CD4-positive, alpha-beta T cell treated with Interleukin-6 for 4 hours (primary cell): Measurements from ENCODE around the gene MYOCOS.
"Not testable (repeated sequence)": the region's sequence is repeated elsewhere in the genome, so short reads cannot be mapped to it uniquely, and the experiment has no call there.

ENCODE experiments used
- DNase-seq: peaks from one replicate; pipeline ENCODE4 v3.0.0-alpha.2; 2020; ENCODE audit warnings: mixed read lengths

The MYOCOS gene

GRCh38 chr1:171627020-171627419, 5.0 kb downstream of the MYOCOS start:
- DNase-seq, result no peak

- DNase-seq, result no peak
These were observed 6.2 kb downstream of the MYOCOS start for GRCh38 chr1:171628225-171628624.

GRCh38 chr1:171635661-171636060, 13.6 kb downstream of the MYOCOS start:
- no peak for DNase-seq

GRCh38 chr1:171636141-171636540, 14.1 kb downstream of the MYOCOS start:
- DNase-seq, result no peak

GRCh38 chr1:171637928-171638576, 16.0 kb downstream of the MYOCOS start:
- no peak for DNase-seq

- DNase-seq, result no peak
These were observed 18.2 kb downstream of the MYOCOS start for GRCh38 chr1:171640225-171640624.

GRCh38 chr1:171641076-171641864, 19.2 kb downstream of the MYOCOS start:
- no peak for DNase-seq

- DNase-seq, result no peak
These were observed 20.2 kb downstream of the MYOCOS start for GRCh38 chr1:171642197-171642596.

GRCh38 chr1:171643156-171643555, 21.1 kb downstream of the MYOCOS start:
- no peak for DNase-seq

GRCh38 chr1:171644805-171645483, 22.9 kb downstream of the MYOCOS start:
- peak; percentile 62 for DNase-seq

- DNase-seq, result no peak
These were observed 23.7 kb downstream of the MYOCOS start for GRCh38 chr1:171645553-171646248.

GRCh38 chr1:171646249-171646560, 24.2 kb downstream of the MYOCOS start:
- no peak for DNase-seq

GRCh38 chr1:171652234-171652822, 30.3 kb downstream of the MYOCOS start, which contains the start of gene MYOC:
Gene MYOC, minus strand, starts transcription at chr1:171652688. Its CDS starts 77 bp downstream, at chr1:171652611.
- no peak for DNase-seq

- DNase-seq, result no peak
These were observed 31.8 kb downstream of the MYOCOS start for GRCh38 chr1:171653796-171654195.

- no peak for DNase-seq
These were observed 32.3 kb downstream of the MYOCOS start for GRCh38 chr1:171654201-171654941.

- DNase-seq, result peak; percentile 71
These were observed 33.1 kb downstream of the MYOCOS start for GRCh38 chr1:171654942-171655745.

GRCh38 chr1:171655746-171656116, 33.7 kb downstream of the MYOCOS start:
- DNase-seq, result no peak

- DNase-seq, result not testable (repeated sequence)
These were observed 34.2 kb downstream of the MYOCOS start for GRCh38 chr1:171656206-171656605.

- DNase-seq, result no peak
These were observed 39.1 kb downstream of the MYOCOS start for GRCh38 chr1:171661076-171661650.

GRCh38 chr1:171663036-171663853, 41.2 kb downstream of the MYOCOS start:
- DNase-seq, result no peak
